HEK293 (cell line): ENCODE data around the gene CHCHD2.
A peak's percentile ranks its signal among the peaks of the same experiment; 100 is the strongest.
"Not testable (repeated sequence)": the region's sequence is repeated elsewhere in the genome, so short reads cannot be mapped to it uniquely, and the experiment has no call there.

ENCODE experiments used
- CTCF ChIA-PET: fragments of 350-600 bp; formaldehyde crosslinking; extraction: SDS; loops from one replicate; lab custom pipeline; 2021; ENCODE audit warnings: antibody characterized with exemption; lab: Yijun Ruan, JAX
- POLR2A ChIA-PET: fragments of 300-600 bp; formaldehyde crosslinking; extraction: SDS; loops from one replicate; lab custom pipeline; 2020; ENCODE audit warnings: antibody characterized with exemption, inconsistent platforms; lab: Yijun Ruan, JAX
- H3K27ac ChIP-seq: fragments of 200-500 bp; sonication (Bioruptor generic); 2 replicates; pipeline ENCODE4 v1.5.1; 2014; ENCODE audit warnings: low read depth, low read length, control low read depth, inconsistent platforms; ENCODE audit errors: extremely low read depth
- H3K36me3 ChIP-seq, 2 experiments: fragments of 200-500 bp in 1 of 2; sonication (Bioruptor generic) in 1 of 2; 1 replicate in 1 of 2; 2 replicates in 1 of 2; pipeline ENCODE4 v1.5.1; 2014 to 2017; ENCODE audit warnings: inconsistent platforms in 2 of 2, low read length in 2 of 2; ENCODE audit not compliant: control insufficient read depth in 2 of 2, insufficient read depth in 1 of 2
- H3K4me1 ChIP-seq: fragments of 200-500 bp; sonication (Bioruptor generic); 2 replicates; pipeline ENCODE4 v1.5.1; 2014; ENCODE audit warnings: mild to moderate bottlenecking, low read length, inconsistent platforms; ENCODE audit not compliant: control insufficient read depth, insufficient read depth
- H3K4me3 ChIP-seq: 2 replicates; pipeline ENCODE4 v1.5.1; 2011; ENCODE audit warnings: low read depth, mild to moderate bottlenecking, control low read depth, low read length, moderate library complexity
- H3K9me3 ChIP-seq: fragments of 200-500 bp; sonication (Bioruptor generic); 2 replicates; pipeline ENCODE4 v1.5.1; 2014; ENCODE audit warnings: low read depth, low read length, inconsistent platforms; ENCODE audit not compliant: control insufficient read depth, insufficient read depth
- CTCF ChIP-seq: fragments of 450-650 bp; formaldehyde crosslinking; IDR thresholded peaks from 2 replicates; pipeline ENCODE4 v1.5.1; 2016; ENCODE audit warnings: missing biosample characterization, missing genetic modification characterization
- GLIS2 ChIP-seq: fragments of 450-650 bp; formaldehyde crosslinking; IDR thresholded peaks from 2 replicates; pipeline ENCODE4 v1.5.1; 2016; ENCODE audit warnings: missing biosample characterization, missing genetic modification characterization
- KLF16 ChIP-seq: fragments of 450-650 bp; formaldehyde crosslinking; IDR thresholded peaks from 2 replicates; pipeline ENCODE4 v1.5.1; 2017; ENCODE audit warnings: missing biosample characterization, missing genetic modification characterization
- MZF1 ChIP-seq: fragments of 450-650 bp; formaldehyde crosslinking; IDR thresholded peaks from 2 replicates; pipeline ENCODE4 v1.5.1; 2017; ENCODE audit warnings: missing biosample characterization, missing genetic modification characterization, borderline replicate concordance
- SP3 ChIP-seq: fragments of 450-650 bp; formaldehyde crosslinking; IDR thresholded peaks from 2 replicates; pipeline ENCODE4 v1.5.1; 2016; ENCODE audit warnings: missing biosample characterization, missing genetic modification characterization
- ZBTB17 ChIP-seq: fragments of 450-650 bp; formaldehyde crosslinking; IDR thresholded peaks from 2 replicates; pipeline ENCODE4 v1.5.1; 2016; ENCODE audit warnings: missing biosample characterization, missing genetic modification characterization
- ZNF114 ChIP-seq: fragments of 450-650 bp; formaldehyde crosslinking; IDR thresholded peaks from 2 replicates; pipeline ENCODE4 v1.5.0; 2017; ENCODE audit warnings: missing biosample characterization, missing genetic modification characterization
- ZNF132 ChIP-seq: fragments of 450-650 bp; formaldehyde crosslinking; IDR thresholded peaks from 2 replicates; pipeline ENCODE4 v1.5.1; 2017; ENCODE audit warnings: missing biosample characterization, missing genetic modification characterization, borderline replicate concordance
- ZNF157 ChIP-seq: fragments of 450-650 bp; formaldehyde crosslinking; IDR thresholded peaks from 2 replicates; pipeline ENCODE4 v1.5.1; 2016; ENCODE audit warnings: missing biosample characterization, missing genetic modification characterization
- ZNF26 ChIP-seq: fragments of 450-650 bp; formaldehyde crosslinking; IDR thresholded peaks from 2 replicates; pipeline ENCODE4 v1.5.1; 2016; ENCODE audit warnings: missing biosample characterization, missing genetic modification characterization
- ZNF341 ChIP-seq: fragments of 450-650 bp; formaldehyde crosslinking; IDR thresholded peaks from 2 replicates; pipeline ENCODE4; 2016; ENCODE audit warnings: low read depth, missing biosample characterization, missing genetic modification characterization
- ZNF433 ChIP-seq: fragments of 450-650 bp; formaldehyde crosslinking; IDR thresholded peaks from 2 replicates; pipeline ENCODE4 v1.5.1; 2016; ENCODE audit warnings: missing biosample characterization, missing genetic modification characterization, low read depth
- ZNF521 ChIP-seq: fragments of 450-650 bp; formaldehyde crosslinking; IDR thresholded peaks from 2 replicates; pipeline ENCODE4 v1.5.1; 2017; ENCODE audit warnings: missing biosample characterization, mild to moderate bottlenecking, missing genetic modification characterization
- ZNF621 ChIP-seq: fragments of 450-650 bp; formaldehyde crosslinking; IDR thresholded peaks from 2 replicates; pipeline ENCODE4 v1.5.1; 2017; ENCODE audit warnings: missing biosample characterization, missing genetic modification characterization
- ZNF777 ChIP-seq: fragments of 450-650 bp; formaldehyde crosslinking; IDR thresholded peaks from 2 replicates; pipeline ENCODE4 v1.5.1; 2017; ENCODE audit warnings: missing biosample characterization, missing genetic modification characterization, borderline replicate concordance
- ZSCAN16 ChIP-seq: fragments of 450-650 bp; formaldehyde crosslinking; IDR thresholded peaks from 2 replicates; pipeline ENCODE4 v1.5.1; 2016; ENCODE audit warnings: missing biosample characterization, missing genetic modification characterization
- ZSCAN5A ChIP-seq: fragments of 450-650 bp; formaldehyde crosslinking; IDR thresholded peaks from 2 replicates; pipeline ENCODE4 v1.5.1; 2016; ENCODE audit warnings: missing biosample characterization, missing genetic modification characterization

The CHCHD2 gene

GRCh38 chr7:56092789-56093531, 13.3 kb downstream of the CHCHD2 start, which contains the start of gene PHKG1 (continued):
- 0 out of 2 replicates have a peak, but pooled peaks have one; percentile 20 for TF ChIP-seq CTCF (tag by site-specific recombination)
- TF ChIP-seq, all 188 proteins: peak for 3

- H3K9me3 ChIP-seq, H3K4me3 ChIP-seq, H3K4me1 ChIP-seq, H3K27ac ChIP-seq, POLR2A ChIA-PET, H3K36me3 ChIP-seq: not testable (repeated sequence)
- CTCF ChIA-PET, result interaction anchor here (0.6 to 1.5 kb wide), 6 partner anchors 18 to 650 kb away, joined by 3 read pairs; no protein-coding TSS in a partner anchor
These were observed 13.9 kb downstream of the CHCHD2 start for GRCh38 chr7:56092388-56092787.

- no peaks in the 10 kb centered on the region; a peak in 1 of 3 replicates for H3K36me3 ChIP-seq
- POLR2A ChIA-PET, result no interaction called here
- no peaks in the 10 kb centered on the region for H3K4me1 ChIP-seq
- H3K4me3 ChIP-seq, result no peak overlapping the region
- no peaks in the 10 kb centered on the region for H3K9me3 ChIP-seq
- CTCF ChIA-PET, result interaction anchor here (0.6 to 1.5 kb wide), 2 partner anchors 135 to 450 kb away, joined by 3 read pairs; no protein-coding TSS in a partner anchor
- no peak for TF ChIP-seq SP3 (tag by site-specific recombination)
- TF ChIP-seq KLF16 (tag by site-specific recombination), result no peak
- no peak for TF ChIP-seq ZNF157 (tag by site-specific recombination)
- no peak for TF ChIP-seq ZNF433
- TF ChIP-seq ZBTB17 (tag by site-specific recombination), result 0 out of 2 replicates have a peak, but pooled peaks have one; percentile 7
- TF ChIP-seq ZNF777 (tag by site-specific recombination), result no peak
- no peak for TF ChIP-seq ZSCAN5A
- TF ChIP-seq ZNF114 (tag by site-specific recombination), result no peak
- TF ChIP-seq MZF1 (tag by site-specific recombination), result no peak
- no peak for TF ChIP-seq ZNF521 (tag by site-specific recombination)
- no peak for TF ChIP-seq ZNF132 (tag by site-specific recombination)
- TF ChIP-seq ZNF341 (tag by site-specific recombination), result peak; percentile 46; the same call in 1 of the 2 replicates
- no peak overlapping the region for H3K27ac ChIP-seq
These were observed 14.7 kb downstream of the CHCHD2 start for GRCh38 chr7:56091591-56091990.

- Histone ChIP-seq H3K4me3 (no peak overlapping the region), H3K36me3 (peaks cover 0 to 3% of the 10 kb centered on the region in 2 experiments; a peak in 1 of 3 replicates), H3K27ac (no peak overlapping the region), H3K4me1 (no peaks in the 10 kb centered on the region), H3K9me3 (no peaks in the 10 kb centered on the region)
- ChIA-PET CTCF (interaction anchor here (0.6 to 0.7 kb wide), 3 partner anchors 9 to 807 kb away, joined by 3 to 4 read pairs (median 3); no protein-coding TSS in a partner anchor), POLR2A (no interaction called here)
- TF ChIP-seq ZNF26 (tag by site-specific recombination) (no peak), ZSCAN5A (no peak), ZNF621 (tag by site-specific recombination) (no peak), GLIS2 (tag by site-specific recombination) (0 out of 2 replicates have a peak, but pooled peaks have one; percentile 18), ZNF777 (tag by site-specific recombination) (no peak), ZSCAN16 (no peak), CTCF (tag by site-specific recombination) (no peak)
These were observed 18.8 kb downstream of the CHCHD2 start for GRCh38 chr7:56087445-56087844.
